Measurements from ENCODE around the gene SMIM35.

DNA sequence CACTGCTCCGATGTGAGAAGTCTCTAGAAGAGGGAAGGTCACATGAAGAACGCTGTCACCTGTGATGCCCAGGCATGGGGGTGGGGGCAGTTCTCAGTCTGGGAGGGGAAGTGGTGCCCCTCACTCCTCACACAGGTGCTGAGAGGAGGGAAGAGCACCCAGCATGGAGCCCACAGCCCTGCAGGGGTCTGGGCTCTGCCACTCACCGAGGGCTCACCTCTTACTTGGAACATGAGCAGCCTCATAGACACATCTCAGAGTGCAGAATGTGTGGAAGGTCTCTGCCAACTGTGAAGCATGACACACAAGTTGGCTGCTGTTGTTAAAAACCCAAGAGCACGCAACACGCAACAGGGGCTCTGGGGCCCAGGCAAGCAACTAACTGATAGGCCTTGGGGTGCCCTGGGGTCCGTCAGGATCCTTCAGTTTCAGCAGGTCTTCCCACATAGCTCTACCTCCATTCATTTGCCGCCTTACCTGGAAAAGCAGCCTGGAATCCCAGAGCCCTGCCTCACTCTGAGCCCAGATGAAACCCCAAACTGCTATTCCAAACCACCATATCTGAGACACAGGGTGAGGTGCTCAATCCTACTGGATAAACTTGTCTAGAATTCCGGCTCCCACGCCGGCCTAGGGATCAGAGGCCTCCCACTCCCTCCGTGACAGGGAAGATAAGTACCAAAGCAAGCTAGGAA is 27.4 kb downstream of the SMIM35 start:
- no peak for TF ChIP-seq CTCF (IDR thresholded peaks at IDR 0.05; ENCODE audit: low read depth, low read length)
- TF ChIP-seq EZH2phosphoT487 (IDR thresholded peaks at IDR 0.05; ENCODE audit: low read depth) = no peak
